ENCODE measurements around the gene NAGPA. TPM values are rescaled to one million over a fixed set of nuclear protein-coding genes. Genes with fewer than 3 reads are reported as not detected.

Gene NAGPA
- total RNA-seq, 1 donor from 2014 or later = 3.3 TPM

GRCh38 chr16:5024632-5025031, 9.1 kb downstream of the NAGPA start:
- H3K27me3 Mint-ChIP-seq (ENCODE audit: insufficient read depth, low read depth) = peaks cover 10% of the 10 kb centered on the region

DNA sequence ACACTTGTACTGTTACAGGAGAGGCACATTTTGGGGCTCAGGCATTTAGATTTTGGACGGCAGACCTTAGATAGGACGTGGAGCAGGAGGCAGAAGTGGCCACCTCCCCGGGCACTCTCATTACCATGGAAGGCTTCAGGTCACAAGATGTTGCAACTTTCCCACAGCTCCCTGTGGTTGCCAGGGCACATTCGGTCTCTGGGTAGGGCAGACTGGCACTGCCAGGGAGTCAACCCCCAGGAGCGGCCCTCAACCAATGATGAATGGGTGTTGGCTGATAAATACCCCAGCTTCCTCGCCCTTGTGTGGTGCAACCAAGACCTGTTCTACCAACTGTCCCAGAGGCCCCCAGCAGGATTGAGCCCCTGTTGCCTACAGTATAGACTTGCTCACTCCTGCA, 11.2 kb downstream of the NAGPA start:
- H3K9me3 Mint-ChIP-seq = no peaks in the 10 kb centered on the region
- no peak overlapping the region for H3K27ac Mint-ChIP-seq
- Histone ChIP-seq H3F3A (ENCODE audit: low read depth) (peaks cover 9% of the 10 kb centered on the region), H3K4me1 (no peaks in the 10 kb centered on the region), H3K27ac (no peak overlapping the region), H3K4me2 (no peak overlapping the region), H3K79me2 (ENCODE audit: low read depth) (no peaks in the 10 kb centered on the region), H3K9ac (no peak overlapping the region), H3K4me3 (no peak overlapping the region), H3K27me3 (no peaks in the 10 kb centered on the region), H2AFZ (replicated peaks) (no peak overlapping the region), H3K36me3 (no peaks in the 10 kb centered on the region), H4K20me1 (ENCODE audit: low read depth) (no peaks in the 10 kb centered on the region), H3K9me3 (ENCODE audit: low read depth) (no peaks in the 10 kb centered on the region)
- TF ChIP-seq, protein P1, sequence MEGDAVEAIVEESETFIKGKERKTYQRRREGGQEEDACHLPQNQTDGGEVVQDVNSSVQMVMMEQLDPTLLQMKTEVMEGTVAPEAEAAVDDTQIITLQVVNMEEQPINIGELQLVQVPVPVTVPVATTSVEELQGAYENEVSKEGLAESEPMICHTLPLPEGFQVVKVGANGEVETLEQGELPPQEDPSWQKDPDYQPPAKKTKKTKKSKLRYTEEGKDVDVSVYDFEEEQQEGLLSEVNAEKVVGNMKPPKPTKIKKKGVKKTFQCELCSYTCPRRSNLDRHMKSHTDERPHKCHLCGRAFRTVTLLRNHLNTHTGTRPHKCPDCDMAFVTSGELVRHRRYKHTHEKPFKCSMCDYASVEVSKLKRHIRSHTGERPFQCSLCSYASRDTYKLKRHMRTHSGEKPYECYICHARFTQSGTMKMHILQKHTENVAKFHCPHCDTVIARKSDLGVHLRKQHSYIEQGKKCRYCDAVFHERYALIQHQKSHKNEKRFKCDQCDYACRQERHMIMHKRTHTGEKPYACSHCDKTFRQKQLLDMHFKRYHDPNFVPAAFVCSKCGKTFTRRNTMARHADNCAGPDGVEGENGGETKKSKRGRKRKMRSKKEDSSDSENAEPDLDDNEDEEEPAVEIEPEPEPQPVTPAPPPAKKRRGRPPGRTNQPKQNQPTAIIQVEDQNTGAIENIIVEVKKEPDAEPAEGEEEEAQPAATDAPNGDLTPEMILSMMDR (IDR thresholded peaks at IDR 0.05) = no peak
- TF ChIP-seq EZH2 (IDR thresholded peaks at IDR 0.05) (no peak), EZH2phosphoT487 (IDR thresholded peaks at IDR 0.05) (no peak)
- no peaks in the 10 kb centered on the region for H3K4me1 Mint-ChIP-seq
- no peak for DNase-seq (ENCODE audit: low spot score)
- no peak overlapping the region for H3K4me3 Mint-ChIP-seq
- no peaks in the 10 kb centered on the region for H3K36me3 Mint-ChIP-seq
- peaks cover 8% of the 10 kb centered on the region for H3K27me3 Mint-ChIP-seq (ENCODE audit: insufficient read depth, low read depth)

More at GRCh38 chr16:5024632-5025031, 9.1 kb downstream of the NAGPA start:
- no peak overlapping the region for H3K4me3 Mint-ChIP-seq
- H3K36me3 Mint-ChIP-seq = no peaks in the 10 kb centered on the region
- no peaks in the 10 kb centered on the region for H3K9me3 Mint-ChIP-seq
- H4K20me1 ChIP-seq (ENCODE audit: low read depth) = no peaks in the 10 kb centered on the region
- no peak overlapping the region for H3K9ac ChIP-seq
- no peak overlapping the region for H3K27ac Mint-ChIP-seq
- H3K4me1 ChIP-seq = no peaks in the 10 kb centered on the region
- no peaks in the 10 kb centered on the region for H3K4me1 Mint-ChIP-seq
- H3F3A ChIP-seq (ENCODE audit: low read depth) = peaks cover 9% of the 10 kb centered on the region
- DNase-seq (ENCODE audit: low spot score) = peak; percentile 37
- TF ChIP-seq EZH2phosphoT487 (IDR thresholded peaks at IDR 0.05) = no peak
- TF ChIP-seq, protein P1 (IDR thresholded peaks at IDR 0.05) = peak; percentile 20
- no peaks in the 10 kb centered on the region for H3K36me3 ChIP-seq
- H3K4me3 ChIP-seq = no peak overlapping the region
- H3K27ac ChIP-seq = no peak overlapping the region
- H3K79me2 ChIP-seq (ENCODE audit: low read depth) = no peaks in the 10 kb centered on the region
- no peak overlapping the region for H3K4me2 ChIP-seq
- H3K27me3 ChIP-seq = no peaks in the 10 kb centered on the region
- no peaks in the 10 kb centered on the region for H3K9me3 ChIP-seq (ENCODE audit: low read depth)
- H2AFZ ChIP-seq (replicated peaks) = no peak overlapping the region

GRCh38 chr16:5020551-5020950, 13.2 kb downstream of the NAGPA start:
- no peak overlapping the region for H2AFZ ChIP-seq (replicated peaks)
- H3K4me2 ChIP-seq = no peak overlapping the region
- H3K79me2 ChIP-seq (ENCODE audit: low read depth) = no peaks in the 10 kb centered on the region
- no peaks in the 10 kb centered on the region for H3K9me3 Mint-ChIP-seq
- no peaks in the 10 kb centered on the region for H3K27me3 ChIP-seq
- H3K27ac Mint-ChIP-seq = no peak overlapping the region
- no peak overlapping the region for H3K27ac ChIP-seq
- H3K4me1 Mint-ChIP-seq = no peaks in the 10 kb centered on the region
- TF ChIP-seq EZH2 (IDR thresholded peaks at IDR 0.05) (no peak), EZH2phosphoT487 (IDR thresholded peaks at IDR 0.05) (no peak)
- TF ChIP-seq, protein P1 (IDR thresholded peaks at IDR 0.05) = no peak
- peaks cover 9% of the 10 kb centered on the region for H3F3A ChIP-seq (ENCODE audit: low read depth)
- H3K36me3 Mint-ChIP-seq = no peaks in the 10 kb centered on the region
- no peaks in the 10 kb centered on the region for H3K4me1 ChIP-seq
- DNase-seq (ENCODE audit: low spot score) = no peak
- H3K9me3 ChIP-seq (ENCODE audit: low read depth) = no peaks in the 10 kb centered on the region
- H3K4me3 Mint-ChIP-seq = no peak overlapping the region
- no peaks in the 10 kb centered on the region for H4K20me1 ChIP-seq (ENCODE audit: low read depth)
- no peaks in the 10 kb centered on the region for H3K36me3 ChIP-seq
- no peak overlapping the region for H3K4me3 ChIP-seq
- no peak overlapping the region for H3K9ac ChIP-seq
- H3K27me3 Mint-ChIP-seq (ENCODE audit: insufficient read depth, low read depth) = peaks cover 4% of the 10 kb centered on the region

All from neural progenitor cell (in vitro differentiated cells).